Activated naive CD8-positive, alpha-beta T cell (primary cell): Measurements from ENCODE around the gene ARFGAP1.

ENCODE experiments used
- H3K27ac Mint-ChIP-seq: one replicate; pipeline ENCODE4 v1.8.0; 2021; ENCODE audit warnings: mixed read lengths
- H3K27me3 Mint-ChIP-seq: one replicate; pipeline ENCODE4 v1.8.0; 2021; ENCODE audit warnings: mixed read lengths
- H3K36me3 Mint-ChIP-seq: one replicate; pipeline ENCODE4 v1.8.0; 2021; ENCODE audit warnings: mixed read lengths
- H3K4me1 Mint-ChIP-seq: one replicate; pipeline ENCODE4 v1.8.0; 2021; ENCODE audit warnings: low read depth, mixed read lengths
- H3K4me3 Mint-ChIP-seq: one replicate; pipeline ENCODE4 v1.8.0; 2021; ENCODE audit warnings: mild to moderate bottlenecking, mixed read lengths
- H3K9me3 Mint-ChIP-seq: one replicate; pipeline ENCODE4 v1.8.0; 2021; ENCODE audit warnings: low read depth, mixed read lengths

The ARFGAP1 gene

GRCh38 chr20:63307538-63308217 lies 35.1 kb downstream of the ARFGAP1 start:
- H3K27ac Mint-ChIP-seq, result no peak overlapping the region
- peaks cover 2% of the 10 kb centered on the region for H3K9me3 Mint-ChIP-seq
- H3K36me3 Mint-ChIP-seq, result peaks cover 1% of the 10 kb centered on the region
- no peak overlapping the region for H3K4me3 Mint-ChIP-seq
- H3K4me1 Mint-ChIP-seq, result no peaks in the 10 kb centered on the region
- peaks cover 6% of the 10 kb centered on the region for H3K27me3 Mint-ChIP-seq

GRCh38 chr20:63308218-63308911 lies 35.8 kb downstream of the ARFGAP1 start:
- no peak overlapping the region for H3K27ac Mint-ChIP-seq
- no peaks in the 10 kb centered on the region for H3K36me3 Mint-ChIP-seq
- no peaks in the 10 kb centered on the region for H3K9me3 Mint-ChIP-seq
- no peaks in the 10 kb centered on the region for H3K4me1 Mint-ChIP-seq
- H3K27me3 Mint-ChIP-seq, result peaks cover 3% of the 10 kb centered on the region
- H3K4me3 Mint-ChIP-seq, result no peak overlapping the region

- no peak overlapping the region for H3K27ac Mint-ChIP-seq
- H3K4me1 Mint-ChIP-seq, result no peaks in the 10 kb centered on the region
- peaks cover 3% of the 10 kb centered on the region for H3K27me3 Mint-ChIP-seq
- no peaks in the 10 kb centered on the region for H3K36me3 Mint-ChIP-seq
- H3K9me3 Mint-ChIP-seq, result no peaks in the 10 kb centered on the region
- no peak overlapping the region for H3K4me3 Mint-ChIP-seq
Measured at GRCh38 chr20:63309261-63310071, 36.9 kb downstream of the ARFGAP1 start.

- H3K4me1 Mint-ChIP-seq, result no peaks in the 10 kb centered on the region
- no peaks in the 10 kb centered on the region for H3K27me3 Mint-ChIP-seq
- no peaks in the 10 kb centered on the region for H3K36me3 Mint-ChIP-seq
- no peaks in the 10 kb centered on the region for H3K9me3 Mint-ChIP-seq
- no peak overlapping the region for H3K27ac Mint-ChIP-seq
- no peak overlapping the region for H3K4me3 Mint-ChIP-seq
Measured at GRCh38 chr20:63310265-63310991, 37.8 kb downstream of the ARFGAP1 start.

- no peaks in the 10 kb centered on the region for H3K4me1 Mint-ChIP-seq
- no peaks in the 10 kb centered on the region for H3K36me3 Mint-ChIP-seq
- H3K4me3 Mint-ChIP-seq, result no peak overlapping the region
- no peak overlapping the region for H3K27ac Mint-ChIP-seq
- no peaks in the 10 kb centered on the region for H3K27me3 Mint-ChIP-seq
- H3K9me3 Mint-ChIP-seq, result no peaks in the 10 kb centered on the region
Measured at GRCh38 chr20:63311186-63311832, 38.7 kb downstream of the ARFGAP1 start.

- no peaks in the 10 kb centered on the region for H3K4me1 Mint-ChIP-seq
- H3K4me3 Mint-ChIP-seq, result no peak overlapping the region
- no peaks in the 10 kb centered on the region for H3K36me3 Mint-ChIP-seq
- no peaks in the 10 kb centered on the region for H3K9me3 Mint-ChIP-seq
- no peaks in the 10 kb centered on the region for H3K27me3 Mint-ChIP-seq
- no peak overlapping the region for H3K27ac Mint-ChIP-seq
Measured at GRCh38 chr20:63311833-63312243, 39.2 kb downstream of the ARFGAP1 start.

GRCh38 chr20:63312273-63312672 lies 39.7 kb downstream of the ARFGAP1 start:
- Mint-ChIP-seq H3K9me3 (no peaks in the 10 kb centered on the region), H3K27ac (no peak overlapping the region), H3K36me3 (no peaks in the 10 kb centered on the region), H3K27me3 (no peaks in the 10 kb centered on the region), H3K4me3 (no peak overlapping the region), H3K4me1 (no peaks in the 10 kb centered on the region)

GRCh38 chr20:63312690-63313348 lies 40.2 kb downstream of the ARFGAP1 start:
- no peaks in the 10 kb centered on the region for H3K36me3 Mint-ChIP-seq
- H3K4me1 Mint-ChIP-seq, result no peaks in the 10 kb centered on the region
- H3K27me3 Mint-ChIP-seq, result no peaks in the 10 kb centered on the region
- H3K4me3 Mint-ChIP-seq, result no peak overlapping the region
- H3K27ac Mint-ChIP-seq, result no peak overlapping the region
- no peaks in the 10 kb centered on the region for H3K9me3 Mint-ChIP-seq

GRCh38 chr20:63313349-63314014 lies 40.9 kb downstream of the ARFGAP1 start:
- H3K27me3 Mint-ChIP-seq, result no peaks in the 10 kb centered on the region
- H3K4me1 Mint-ChIP-seq, result no peaks in the 10 kb centered on the region
- no peaks in the 10 kb centered on the region for H3K36me3 Mint-ChIP-seq
- no peak overlapping the region for H3K4me3 Mint-ChIP-seq
- no peak overlapping the region for H3K27ac Mint-ChIP-seq
- no peaks in the 10 kb centered on the region for H3K9me3 Mint-ChIP-seq

GRCh38 chr20:63314015-63314471 lies 41.4 kb downstream of the ARFGAP1 start:
- H3K4me1 Mint-ChIP-seq, result no peaks in the 10 kb centered on the region
- no peak overlapping the region for H3K27ac Mint-ChIP-seq
- no peaks in the 10 kb centered on the region for H3K36me3 Mint-ChIP-seq
- H3K9me3 Mint-ChIP-seq, result no peaks in the 10 kb centered on the region
- no peaks in the 10 kb centered on the region for H3K27me3 Mint-ChIP-seq
- no peak overlapping the region for H3K4me3 Mint-ChIP-seq

GRCh38 chr20:63314566-63315239 lies 42.1 kb downstream of the ARFGAP1 start:
- H3K27me3 Mint-ChIP-seq, result no peaks in the 10 kb centered on the region
- H3K4me3 Mint-ChIP-seq, result no peak overlapping the region
- H3K9me3 Mint-ChIP-seq, result no peaks in the 10 kb centered on the region
- no peak overlapping the region for H3K27ac Mint-ChIP-seq
- no peaks in the 10 kb centered on the region for H3K4me1 Mint-ChIP-seq
- H3K36me3 Mint-ChIP-seq, result no peaks in the 10 kb centered on the region

GRCh38 chr20:63315240-63315689 lies 42.7 kb downstream of the ARFGAP1 start:
- no peaks in the 10 kb centered on the region for H3K9me3 Mint-ChIP-seq
- no peaks in the 10 kb centered on the region for H3K27me3 Mint-ChIP-seq
- H3K4me3 Mint-ChIP-seq, result no peak overlapping the region
- H3K27ac Mint-ChIP-seq, result no peak overlapping the region
- H3K4me1 Mint-ChIP-seq, result no peaks in the 10 kb centered on the region
- H3K36me3 Mint-ChIP-seq, result no peaks in the 10 kb centered on the region
